Neutrophil (primary cell): ENCODE results near the gene FBF1.

Experiments used
- H3K27ac ChIP-seq: fragments of 200-600 bp; sonication (generic); 2 replicates; pipeline ENCODE4 v1.5.1; 2016; ENCODE audit warnings: mild to moderate bottlenecking, moderate library complexity
- H3K27me3 ChIP-seq: fragments of 200-600 bp; sonication (generic); 2 replicates; pipeline ENCODE4 v1.6.0; 2016; ENCODE audit warnings: mild to moderate bottlenecking
- H3K36me3 ChIP-seq: fragments of 200-600 bp; sonication (generic); 2 replicates; pipeline ENCODE4 v1.5.1; 2017
- H3K4me1 ChIP-seq, 2 experiments: fragments of 200-600 bp in 1 of 2; sonication (generic) in 1 of 2; 1 replicate in 1 of 2; 2 replicates in 1 of 2; pipeline versions ENCODE4 v1.5.1 to v1.6.1; 2013 to 2016; ENCODE audit warnings: low read depth in 1 of 2, low read length in 1 of 2, mild to moderate bottlenecking in 1 of 2, moderate library complexity in 1 of 2; ENCODE audit not compliant: control insufficient read depth in 1 of 2, insufficient read depth in 1 of 2
- H3K4me3 ChIP-seq, 2 experiments: fragments of 200-600 bp in 1 of 2; sonication (generic) in 1 of 2; 1 replicate in 1 of 2; 2 replicates in 1 of 2; pipeline ENCODE4 v1.5.1; 2013 to 2016; ENCODE audit warnings: low read depth in 1 of 2, low read length in 1 of 2, mild to moderate bottlenecking in 1 of 2, moderate library complexity in 1 of 2
- H3K9me3 ChIP-seq: fragments of 200-600 bp; sonication (generic); 2 replicates; pipeline ENCODE4 v1.5.1; 2016
- CTCF ChIP-seq: fragments of 200-600 bp; sonication (generic); IDR thresholded peaks from 2 replicates; pipeline ENCODE4 v1.5.1; 2016; ENCODE audit warnings: antibody characterized with exemption

The FBF1 gene

GRCh38 chr17:75875940-75876189 is 65.0 kb downstream of the FBF1 start:
- Histone ChIP-seq H3K4me1 (peaks cover 32 to 35% of the 10 kb centered on the region in 2 experiments), H3K27ac (no peak overlapping the region), H3K27me3 (peaks cover 72% of the 10 kb centered on the region), H3K36me3 (no peaks in the 10 kb centered on the region), H3K9me3 (no peaks in the 10 kb centered on the region), H3K4me3 (peak overlapping the region in 1 of 2 experiments; percentile 26)
- no peak for TF ChIP-seq CTCF

DNA sequence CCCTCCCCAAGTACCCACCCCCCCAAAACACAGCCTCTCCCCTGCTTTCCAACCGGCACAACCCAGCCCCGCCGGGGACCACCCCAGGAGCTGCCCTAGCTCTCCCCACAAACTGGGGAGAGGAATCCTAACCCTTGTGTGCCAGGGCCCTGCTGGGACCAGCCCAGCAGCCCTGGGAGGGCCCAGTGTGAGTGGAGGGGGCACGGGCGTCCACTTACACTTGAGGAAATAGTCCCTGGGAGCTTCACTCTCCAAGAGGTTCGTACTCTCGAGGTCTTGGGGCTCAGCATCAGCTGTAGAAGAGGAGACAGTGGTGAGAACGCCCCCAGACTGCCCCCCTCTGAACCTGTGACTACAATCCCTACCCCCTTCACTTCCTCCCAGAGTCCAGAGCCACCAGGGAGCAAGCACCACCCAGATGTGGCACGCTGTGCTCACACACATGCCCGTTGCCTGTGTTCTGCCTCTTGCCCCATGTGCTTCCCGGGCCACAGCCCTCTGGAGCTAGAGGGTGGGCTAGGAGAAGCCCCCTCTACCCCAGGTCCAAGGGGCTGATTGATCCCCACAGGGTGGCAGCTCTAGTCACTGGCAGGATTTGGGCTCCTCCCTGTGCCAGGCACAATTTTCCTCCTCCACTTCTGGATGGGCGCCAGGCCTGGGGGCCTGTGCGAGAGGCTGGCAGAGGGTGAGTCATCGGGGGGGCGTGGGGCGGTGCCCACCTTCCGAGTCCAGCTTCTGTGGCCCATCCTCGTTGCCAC is 65.5 kb downstream of the FBF1 start:
- Histone ChIP-seq H3K9me3 (no peaks in the 10 kb centered on the region), H3K27ac (no peak overlapping the region), H3K36me3 (no peaks in the 10 kb centered on the region), H3K27me3 (peaks cover 67% of the 10 kb centered on the region), H3K4me1 (peaks cover 32 to 35% of the 10 kb centered on the region in 2 experiments), H3K4me3 (peak overlapping the region in 1 of 2 experiments; percentile 26)
- no peak for TF ChIP-seq CTCF

DNA sequence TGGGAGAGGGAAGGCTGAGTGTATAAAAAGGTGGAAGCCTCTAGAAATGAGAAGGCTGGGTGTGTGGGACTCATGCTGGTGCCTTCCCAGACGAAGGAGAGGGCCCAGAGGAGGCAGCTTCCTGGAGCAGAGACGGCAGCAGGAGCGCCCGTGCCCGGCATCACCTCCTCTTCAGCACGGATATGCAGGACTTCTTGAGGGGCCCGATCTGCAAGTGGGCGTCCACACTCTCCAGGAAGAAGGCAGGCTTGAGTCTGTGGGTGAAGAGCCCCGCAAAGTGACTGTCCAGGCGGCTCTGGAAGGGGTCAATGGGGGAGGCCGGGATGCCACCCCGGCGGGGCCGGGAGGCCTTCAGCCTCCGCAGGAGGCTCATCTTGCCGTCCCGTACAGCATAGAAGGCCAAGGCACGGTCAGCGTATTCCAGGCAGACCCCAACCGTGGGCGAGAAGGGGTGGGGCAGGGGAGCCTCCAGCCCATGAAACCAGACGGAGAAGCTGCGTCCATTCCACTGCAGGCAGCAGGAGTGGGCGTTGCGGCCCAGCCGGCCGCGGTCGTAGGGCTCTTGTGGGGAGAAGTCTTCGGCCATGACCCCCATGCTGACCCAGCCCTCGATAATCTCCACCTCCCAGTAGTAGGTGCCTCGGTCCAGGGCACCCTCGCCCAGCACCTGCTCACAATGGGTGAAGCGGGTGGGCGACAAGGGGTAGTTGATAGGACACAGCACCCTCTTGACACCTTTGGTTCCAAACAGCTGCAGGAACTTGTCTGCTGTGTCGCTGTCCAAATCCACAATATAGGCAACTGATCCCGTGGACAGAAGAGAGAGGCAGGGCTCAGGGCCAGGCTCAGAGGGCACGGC is 66.3 kb downstream of the FBF1 start:
- Histone ChIP-seq H3K9me3 (no peaks in the 10 kb centered on the region), H3K4me1 (peaks cover 32 to 35% of the 10 kb centered on the region in 2 experiments), H3K4me3 (no peak overlapping the region), H3K27ac (no peak overlapping the region), H3K36me3 (no peaks in the 10 kb centered on the region), H3K27me3 (peaks cover 59% of the 10 kb centered on the region)
- TF ChIP-seq CTCF: no peak

DNA sequence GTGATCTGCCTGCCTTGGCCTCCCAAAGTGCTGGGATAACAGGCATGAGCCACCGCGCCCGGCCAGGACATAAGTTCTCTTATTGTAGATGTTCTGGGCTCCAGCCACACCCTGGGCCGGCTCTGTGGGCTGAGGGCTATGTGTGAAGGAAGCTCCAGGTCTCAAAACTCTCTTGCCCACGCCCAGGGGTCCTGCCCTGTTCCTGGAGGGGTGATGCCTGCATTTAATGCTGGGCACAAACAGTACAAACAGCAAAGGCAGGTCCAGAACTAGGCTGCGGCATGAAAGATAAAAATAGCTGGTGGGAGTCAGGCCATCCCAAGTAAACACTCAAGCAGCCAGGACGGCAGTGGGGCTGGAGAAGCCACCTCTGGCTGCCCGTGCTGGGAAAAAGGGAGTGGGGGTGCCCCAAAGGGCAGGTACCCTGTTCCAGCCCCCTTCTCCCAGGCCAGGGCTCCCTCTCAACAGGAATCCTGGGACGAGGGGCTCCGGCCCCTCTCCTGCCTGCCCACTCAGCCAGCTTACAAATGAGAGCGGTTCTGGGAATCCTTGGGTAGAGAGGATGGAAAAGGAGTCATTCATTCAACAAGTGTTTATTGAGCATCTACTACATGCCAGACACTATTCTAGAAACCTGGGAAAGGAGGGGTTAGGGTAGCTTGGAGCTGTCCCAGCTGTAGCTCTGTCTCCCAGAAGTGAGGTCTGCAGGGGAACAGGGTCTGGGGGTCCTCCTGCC is 67.1 kb downstream of the FBF1 start:
- no peak overlapping the region for H3K27ac ChIP-seq

More for the DNA sequence above, 67.1 kb downstream of the FBF1 start:
- Histone ChIP-seq H3K36me3 (no peaks in the 10 kb centered on the region), H3K9me3 (no peaks in the 10 kb centered on the region), H3K27me3 (peaks cover 51% of the 10 kb centered on the region), H3K4me3 (no peak overlapping the region), H3K4me1 (peaks cover 29 to 35% of the 10 kb centered on the region in 2 experiments)
- TF ChIP-seq CTCF: no peak
